Activated T-cell treated with anti-CD3 and anti-CD28 coated beads, Interleukin-2, amount 50 U/mL, for 4 hours (primary cell): ENCODE data around the gene CFAP92. TPM values are rescaled to one million over a fixed set of nuclear protein-coding genes. Genes with fewer than 3 reads are reported as not detected.

ENCODE experiments used
- ATAC-seq, 2 donors: fragments of 200-7000 bp; cut with Tn5 transposase; one replicate each; pipeline ENCODE4 v1.10.0; 2021
- DNase-seq: peaks from one replicate; pipeline ENCODE4 v3.0.0-alpha.2; 2020
- H3K27me3 Mint-ChIP-seq: one replicate; pipeline ENCODE4 v1.8.0; 2021; ENCODE audit warnings: low read depth, mixed read lengths
- H3K36me3 Mint-ChIP-seq: one replicate; pipeline ENCODE4 v1.8.0; 2022; ENCODE audit warnings: mixed read lengths; ENCODE audit not compliant: insufficient read depth
- H3K4me1 Mint-ChIP-seq: one replicate; pipeline ENCODE4 v1.8.0; 2021; ENCODE audit warnings: low read depth, mixed read lengths
- H3K4me3 Mint-ChIP-seq: one replicate; pipeline ENCODE4 v1.8.0; 2021; ENCODE audit warnings: mild to moderate bottlenecking, moderate library complexity, mixed read lengths
- H3K9me3 Mint-ChIP-seq: one replicate; pipeline ENCODE4 v1.8.0; 2021; ENCODE audit warnings: mixed read lengths
- total RNA-seq, 3 donors: library from RNA; stranded (reverse); gene quantifications; one replicate each; pipeline ENCODE4 v1.2.1, GENCODE V29; 2021

Gene CFAP92, protein sequence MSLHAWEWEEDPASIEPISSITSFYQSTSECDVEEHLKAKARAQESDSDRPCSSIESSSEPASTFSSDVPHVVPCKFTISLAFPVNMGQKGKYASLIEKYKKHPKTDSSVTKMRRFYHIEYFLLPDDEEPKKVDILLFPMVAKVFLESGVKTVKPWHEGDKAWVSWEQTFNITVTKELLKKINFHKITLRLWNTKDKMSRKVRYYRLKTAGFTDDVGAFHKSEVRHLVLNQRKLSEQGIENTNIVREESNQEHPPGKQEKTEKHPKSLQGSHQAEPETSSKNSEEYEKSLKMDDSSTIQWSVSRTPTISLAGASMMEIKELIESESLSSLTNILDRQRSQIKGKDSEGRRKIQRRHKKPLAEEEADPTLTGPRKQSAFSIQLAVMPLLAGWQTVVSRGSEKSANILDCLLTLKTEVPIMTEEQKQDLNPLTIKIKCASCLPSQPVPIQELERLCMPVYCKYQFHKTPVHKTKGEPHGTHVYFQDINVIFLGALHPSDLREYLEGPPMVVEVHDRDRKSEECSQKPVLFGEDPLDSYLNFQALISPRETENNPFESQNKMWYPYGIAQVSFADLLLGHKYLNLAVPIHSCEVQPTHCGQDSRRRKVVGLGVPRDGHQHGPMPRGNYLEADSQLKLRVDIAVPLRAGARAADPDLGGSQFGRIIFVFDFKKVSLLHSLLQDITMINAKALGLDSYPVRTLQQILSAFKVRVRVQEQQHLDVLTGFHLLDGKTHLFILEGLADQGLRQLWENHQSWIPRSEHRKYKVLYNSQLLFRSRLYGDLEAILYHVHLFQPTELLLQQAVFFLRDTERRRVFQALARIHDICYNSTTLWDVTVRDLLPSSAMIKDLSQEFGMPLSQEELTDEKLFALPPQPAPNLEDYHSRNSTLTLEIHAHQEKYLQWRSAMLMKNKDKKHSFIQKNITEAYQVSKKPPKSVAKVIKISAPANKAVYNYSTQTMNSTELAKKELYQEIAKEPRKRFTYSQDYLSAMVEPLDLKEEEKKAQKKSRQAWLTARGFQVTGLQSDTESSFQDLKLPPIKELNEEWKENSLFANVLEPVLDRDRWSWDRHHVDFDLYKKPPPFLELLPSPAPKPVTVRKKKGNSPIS
- under 1 TPM in 1 of 3 donors, not detected in 2; 0.18 TPM for total RNA-seq

DNA sequence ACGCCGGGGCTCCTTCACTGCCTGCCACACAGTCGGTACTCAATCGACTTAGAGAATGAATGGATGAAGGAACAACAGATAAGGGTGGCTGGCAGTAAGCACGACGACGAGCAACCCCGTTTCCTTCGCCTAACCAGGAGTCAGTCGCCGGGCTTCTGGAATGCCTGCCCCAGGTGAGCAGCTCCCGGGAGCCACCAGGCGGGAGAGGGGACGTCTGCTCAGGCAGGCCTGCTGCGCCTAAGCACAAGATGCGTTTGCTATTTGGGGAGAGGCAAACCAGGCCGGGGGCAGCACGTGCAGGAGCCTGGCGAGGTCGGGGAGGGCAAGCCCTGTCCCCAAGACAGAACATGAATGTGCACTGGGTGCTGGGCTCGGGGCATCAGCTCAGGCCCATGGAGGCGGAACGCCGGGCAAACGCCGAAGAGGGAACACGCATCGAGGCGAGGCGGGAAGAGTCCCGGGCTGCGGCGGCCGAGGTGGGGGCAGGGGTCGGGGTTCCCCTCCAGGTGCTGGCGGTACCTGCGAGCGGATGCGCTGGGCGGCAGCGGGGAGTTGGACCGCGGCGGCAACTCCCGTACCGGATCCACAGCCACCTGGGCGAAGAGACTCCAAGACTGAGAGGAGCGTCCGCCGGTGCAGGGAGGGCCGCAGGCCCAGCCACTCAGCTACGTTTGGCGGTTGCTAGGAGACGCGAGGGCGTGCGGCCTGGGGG, at the start of gene CFAP92:
Gene CFAP92, minus strand, starts transcription at position 616 of the 712 bp plus-strand sequence. CDS start 772 bp downstream, outside the sequence.
- peak; percentile 89 for DNase-seq
- Mint-ChIP-seq H3K4me1 (peaks cover 27% of the 10 kb centered on the region), H3K36me3 (no peaks in the 10 kb centered on the region), H3K4me3 (peak within 1 kb of the TSS; percentile 71), H3K9me3 (no peaks in the 10 kb centered on the region), H3K27me3 (no peaks in the 10 kb centered on the region)
- ATAC-seq = peak; percentile 98 to 99

DNA sequence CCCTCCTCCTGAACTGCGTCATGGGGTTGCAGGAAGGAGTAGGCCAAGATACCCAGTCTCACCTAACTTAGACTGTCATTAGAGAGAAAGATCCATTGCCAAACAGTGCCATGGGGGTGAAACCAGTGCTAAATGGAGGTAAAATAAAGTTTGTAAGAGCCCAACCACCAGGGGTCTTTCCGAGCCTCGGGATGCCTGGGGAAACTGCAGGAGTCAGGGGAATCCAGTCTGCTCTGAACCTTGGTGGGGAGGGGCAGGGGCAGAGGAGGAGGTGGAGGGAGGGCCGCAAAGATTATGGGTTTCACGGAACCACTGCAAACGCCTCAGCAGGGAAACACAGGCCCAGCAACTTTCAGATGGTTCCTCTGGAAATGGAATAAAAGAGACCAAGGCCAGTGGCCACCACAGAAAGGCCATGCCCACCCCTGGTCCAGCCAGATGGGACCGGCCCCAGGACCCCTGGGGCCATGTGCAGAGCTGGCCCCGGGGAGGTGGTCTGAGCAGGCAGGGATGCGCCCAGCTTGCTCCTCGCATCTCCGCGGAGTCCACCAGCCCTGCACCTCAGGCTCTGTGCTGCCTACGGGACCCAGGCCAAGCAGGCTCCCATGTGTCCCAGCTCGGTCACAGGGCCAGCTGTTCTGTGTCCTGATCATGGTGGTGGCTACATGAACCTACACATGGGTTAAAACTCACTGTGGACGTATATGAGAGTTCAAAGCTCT, 46.9 kb upstream of the CFAP92 start:
- ATAC-seq (no peak), DNase-seq (no peak)
- Mint-ChIP-seq H3K27me3 (peaks cover 13% of the 10 kb centered on the region), H3K36me3 (no peaks in the 10 kb centered on the region), H3K4me1 (peaks cover 4% of the 10 kb centered on the region), H3K4me3 (no peak overlapping the region), H3K9me3 (no peaks in the 10 kb centered on the region)

DNA sequence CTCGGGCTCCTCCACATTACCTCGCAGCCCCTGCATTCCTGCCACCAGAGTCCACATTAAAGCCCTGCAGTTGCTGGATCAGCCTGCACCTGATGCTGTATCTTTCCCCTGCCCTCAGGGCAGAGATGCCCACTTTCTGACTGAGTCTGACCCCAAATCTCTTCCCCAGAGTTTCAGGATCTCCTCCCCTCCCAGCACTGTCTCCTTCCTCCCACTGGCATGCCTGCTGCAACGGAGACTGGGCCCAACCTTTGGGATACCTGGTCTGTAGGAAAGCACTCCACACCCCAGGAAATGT, 46.1 kb upstream of the CFAP92 start:
- peaks cover 13% of the 10 kb centered on the region for H3K27me3 Mint-ChIP-seq
- H3K36me3 Mint-ChIP-seq = no peaks in the 10 kb centered on the region
- ATAC-seq = no peak
- no peak for DNase-seq
- peaks cover 12% of the 10 kb centered on the region for H3K4me1 Mint-ChIP-seq
- no peaks in the 10 kb centered on the region for H3K9me3 Mint-ChIP-seq
- H3K4me3 Mint-ChIP-seq = no peak overlapping the region

DNA sequence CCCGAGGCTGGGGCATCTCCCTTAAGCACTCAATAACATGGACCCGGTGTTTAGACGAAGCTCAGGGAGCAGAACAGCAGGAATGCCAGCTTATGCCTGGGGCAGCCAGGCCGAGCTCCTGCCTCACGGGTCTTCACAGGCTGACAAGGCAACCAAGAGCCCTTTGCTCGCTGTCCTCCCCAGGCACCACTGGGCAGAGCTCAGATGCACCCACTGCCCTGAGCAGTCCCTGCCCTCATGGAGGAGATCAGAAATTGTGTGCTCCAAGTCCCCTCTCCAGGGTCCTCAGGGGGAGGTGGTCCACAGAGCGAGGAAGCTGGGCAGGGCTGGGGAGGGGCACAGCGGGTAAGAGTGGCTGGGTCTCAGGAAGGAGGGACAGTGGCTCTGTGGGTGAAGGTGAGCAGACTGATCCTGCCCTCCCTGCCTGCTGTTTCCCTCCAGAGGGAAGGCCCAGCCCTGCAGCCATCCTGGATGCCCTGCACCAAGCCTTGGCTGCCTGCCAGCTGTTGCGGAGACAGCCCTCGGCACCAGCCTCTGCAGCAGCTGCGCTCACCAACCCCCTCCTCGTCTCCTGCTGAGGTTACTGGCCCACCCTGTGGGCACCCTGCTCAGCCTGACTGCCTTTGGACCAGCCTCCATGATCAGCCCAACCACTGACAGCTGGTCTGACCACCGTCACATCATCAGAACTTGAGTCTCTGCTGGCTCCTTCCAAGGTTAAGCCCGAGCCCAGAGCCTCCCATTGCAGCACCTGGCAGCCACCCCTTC, 45.6 kb upstream of the CFAP92 start:
- Mint-ChIP-seq H3K27me3 (peaks cover 9% of the 10 kb centered on the region), H3K4me1 (peaks cover 12% of the 10 kb centered on the region), H3K9me3 (no peaks in the 10 kb centered on the region), H3K36me3 (no peaks in the 10 kb centered on the region), H3K4me3 (no peak overlapping the region)
- no peak for ATAC-seq
- DNase-seq = no peak

DNA sequence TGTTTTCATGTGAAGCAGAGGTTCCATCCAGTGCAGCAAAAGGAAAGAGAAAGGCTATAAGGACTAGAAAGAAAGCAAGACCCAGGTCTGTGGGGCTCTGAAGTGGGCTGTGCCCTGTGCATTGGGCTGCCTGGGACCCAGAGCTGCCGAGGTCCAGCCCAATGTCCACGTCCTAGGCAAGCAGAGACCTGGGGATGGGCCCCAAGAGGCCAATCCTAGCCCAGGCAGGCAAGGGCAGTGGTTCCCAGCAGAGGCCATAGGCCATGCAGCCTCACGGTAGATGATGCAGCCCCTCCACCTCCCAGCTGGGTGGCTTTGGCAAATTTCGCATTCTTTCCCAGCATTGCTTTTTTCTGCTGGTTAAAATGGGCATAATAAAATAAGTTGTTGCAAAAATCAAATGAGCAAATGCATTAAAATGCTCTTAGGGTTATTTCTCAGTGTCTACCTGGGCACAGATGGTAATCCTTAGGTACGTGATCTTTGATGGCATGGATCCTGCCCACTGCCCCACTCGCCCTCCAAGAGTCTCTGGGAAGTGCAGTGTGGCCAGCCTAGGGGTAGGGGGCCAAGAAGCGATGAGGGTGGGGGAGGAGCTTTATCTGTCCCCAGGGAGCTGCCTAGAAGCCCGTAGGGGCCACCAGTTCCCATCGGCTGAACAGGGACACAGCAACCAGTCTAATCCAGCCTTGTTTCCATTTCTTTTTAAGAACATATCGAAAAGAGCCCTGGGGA, 44.4 kb upstream of the CFAP92 start:
- Mint-ChIP-seq H3K9me3 (no peaks in the 10 kb centered on the region), H3K4me3 (no peak overlapping the region), H3K36me3 (no peaks in the 10 kb centered on the region), H3K4me1 (peaks cover 12% of the 10 kb centered on the region), H3K27me3 (peaks cover 9% of the 10 kb centered on the region)
- DNase-seq = no peak
- no peak for ATAC-seq

DNA sequence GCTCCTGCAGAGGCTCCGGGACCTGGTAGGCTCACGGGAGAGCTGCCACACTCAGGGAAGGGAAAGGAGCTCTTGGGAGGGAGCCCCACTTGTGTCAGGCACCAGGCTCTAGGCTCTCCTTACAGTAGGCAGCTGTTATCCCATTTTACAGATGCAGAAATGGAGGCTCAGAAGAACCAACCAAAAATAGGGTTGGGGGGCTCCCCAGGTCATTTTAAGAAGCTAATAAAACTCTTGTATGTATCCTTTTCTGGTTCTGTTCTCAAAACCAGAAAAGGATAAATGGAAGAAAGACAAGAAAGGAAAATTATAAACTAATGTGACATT, 43.2 kb upstream of the CFAP92 start:
- DNase-seq (no peak), ATAC-seq (no peak)
- no peaks in the 10 kb centered on the region for H3K36me3 Mint-ChIP-seq
- H3K9me3 Mint-ChIP-seq = no peaks in the 10 kb centered on the region
- peaks cover 5% of the 10 kb centered on the region for H3K27me3 Mint-ChIP-seq
- H3K4me3 Mint-ChIP-seq = no peak overlapping the region
- peaks cover 12% of the 10 kb centered on the region for H3K4me1 Mint-ChIP-seq

DNA sequence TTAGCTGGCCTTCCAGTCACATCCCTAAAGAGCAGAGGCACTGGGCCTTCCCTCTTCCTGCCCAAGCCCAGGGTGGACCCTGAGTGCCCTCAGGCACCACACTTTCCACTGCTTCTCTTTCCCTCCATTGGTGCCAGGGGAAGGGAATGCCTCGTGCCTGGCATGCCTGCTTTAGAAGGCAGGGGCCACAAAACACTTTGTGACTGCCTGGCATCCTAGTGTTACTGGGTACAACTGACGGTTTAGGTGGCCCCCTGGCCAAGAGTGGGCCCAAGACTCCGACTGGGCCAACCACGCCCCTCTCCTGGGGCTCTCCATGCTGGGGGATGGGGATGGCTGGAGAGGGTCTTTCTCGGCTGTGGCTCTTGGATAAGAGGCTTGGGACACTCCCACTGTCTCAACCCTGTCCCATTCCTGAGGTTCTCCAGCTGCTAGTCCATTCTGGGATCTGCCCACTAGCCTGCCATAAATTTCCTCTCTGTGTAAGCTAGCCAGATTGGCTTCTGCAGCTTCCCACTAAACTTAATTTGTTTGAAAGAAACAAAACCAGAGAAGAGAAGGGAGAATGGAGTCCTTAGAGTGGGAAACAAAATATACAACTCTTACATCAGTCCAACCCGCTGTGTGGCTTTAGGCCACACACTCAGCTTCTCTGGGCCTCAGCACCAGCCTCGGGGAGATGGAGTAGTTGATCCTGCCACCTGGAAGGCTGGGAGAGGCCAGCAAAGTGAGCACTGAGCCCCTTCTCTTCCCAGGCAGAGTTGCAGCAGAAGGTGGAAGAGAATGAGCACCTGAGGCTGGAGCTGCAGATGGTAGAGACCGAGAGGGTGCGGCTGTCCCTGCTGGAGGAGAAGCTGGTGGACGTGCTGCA, 42.6 kb upstream of the CFAP92 start:
- no peak for DNase-seq
- H3K9me3 Mint-ChIP-seq = no peaks in the 10 kb centered on the region
- ATAC-seq = no peak
- no peaks in the 10 kb centered on the region for H3K36me3 Mint-ChIP-seq
- peaks cover 12% of the 10 kb centered on the region for H3K4me1 Mint-ChIP-seq
- H3K27me3 Mint-ChIP-seq = peaks cover 5% of the 10 kb centered on the region
- no peak overlapping the region for H3K4me3 Mint-ChIP-seq

DNA sequence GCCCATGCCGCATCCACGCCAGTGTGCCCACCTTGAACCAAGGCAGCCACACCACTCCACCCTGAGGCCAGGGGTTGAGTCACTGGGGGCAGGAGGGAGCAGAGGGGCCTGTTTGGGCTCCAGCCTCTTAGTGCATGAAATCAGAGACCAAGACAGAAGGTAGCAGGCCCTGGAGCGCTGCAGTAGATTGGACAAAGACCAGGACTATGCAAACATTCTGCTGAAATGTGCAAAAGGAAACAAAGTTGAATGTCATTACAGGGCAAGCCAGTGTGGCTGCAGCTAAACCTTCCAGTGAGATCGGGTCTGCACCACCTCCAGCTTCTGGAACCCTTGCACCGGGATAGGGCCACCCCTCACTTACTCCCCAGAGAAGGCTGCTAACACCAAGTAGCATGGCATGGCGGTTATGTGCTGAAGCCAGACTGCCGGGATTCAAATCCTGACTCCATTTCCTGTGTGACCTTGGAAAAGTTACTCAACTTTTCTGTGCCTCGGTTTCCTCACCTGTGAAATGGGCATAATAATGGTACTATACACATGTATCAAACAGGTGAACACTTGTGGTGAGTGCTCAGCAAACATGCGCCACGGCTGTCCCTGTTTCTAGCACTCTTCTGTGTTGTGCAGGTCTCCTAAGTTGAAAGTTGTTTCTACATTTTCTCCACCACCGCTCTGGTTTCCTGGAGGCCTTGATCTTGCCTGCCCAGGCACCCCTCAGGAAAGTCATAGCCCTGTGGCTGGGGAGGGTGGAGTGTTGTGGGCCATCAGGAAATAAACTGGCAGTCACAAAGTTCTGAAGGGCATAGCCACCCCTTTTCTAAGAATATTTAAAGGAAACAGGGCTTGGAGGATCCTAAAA, 41.7 kb upstream of the CFAP92 start:
- H3K4me3 Mint-ChIP-seq = no peak overlapping the region
- DNase-seq = no peak
- peaks cover 12% of the 10 kb centered on the region for H3K4me1 Mint-ChIP-seq
- no peak for ATAC-seq
- H3K9me3 Mint-ChIP-seq = no peaks in the 10 kb centered on the region
- no peaks in the 10 kb centered on the region for H3K36me3 Mint-ChIP-seq
- peaks cover 5% of the 10 kb centered on the region for H3K27me3 Mint-ChIP-seq

DNA sequence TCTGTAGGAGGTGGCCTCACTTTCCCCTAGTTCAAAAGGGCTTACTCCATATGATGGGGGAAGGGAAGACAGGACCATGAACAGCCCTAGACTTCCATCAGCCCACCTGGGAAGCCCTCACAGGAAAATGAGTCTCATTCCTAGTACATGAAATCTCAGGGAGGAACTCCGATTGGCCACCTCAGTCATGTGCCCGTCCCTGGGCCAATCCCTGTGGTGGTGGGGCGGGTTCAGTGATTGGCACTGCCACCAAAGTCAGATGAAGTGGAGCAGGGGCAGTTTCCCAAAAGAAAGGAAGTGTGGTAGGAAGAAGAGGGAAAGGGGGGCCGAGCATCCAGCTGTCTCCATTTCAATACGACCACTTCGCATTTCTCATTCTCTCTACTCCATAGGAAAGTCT, 40.8 kb upstream of the CFAP92 start:
- Mint-ChIP-seq H3K4me1 (peaks cover 10% of the 10 kb centered on the region), H3K36me3 (no peaks in the 10 kb centered on the region), H3K27me3 (peaks cover 5% of the 10 kb centered on the region), H3K4me3 (no peak overlapping the region), H3K9me3 (no peaks in the 10 kb centered on the region)
- DNase-seq (no peak), ATAC-seq (peak in 1 of 2 donors; percentile 57)

DNA sequence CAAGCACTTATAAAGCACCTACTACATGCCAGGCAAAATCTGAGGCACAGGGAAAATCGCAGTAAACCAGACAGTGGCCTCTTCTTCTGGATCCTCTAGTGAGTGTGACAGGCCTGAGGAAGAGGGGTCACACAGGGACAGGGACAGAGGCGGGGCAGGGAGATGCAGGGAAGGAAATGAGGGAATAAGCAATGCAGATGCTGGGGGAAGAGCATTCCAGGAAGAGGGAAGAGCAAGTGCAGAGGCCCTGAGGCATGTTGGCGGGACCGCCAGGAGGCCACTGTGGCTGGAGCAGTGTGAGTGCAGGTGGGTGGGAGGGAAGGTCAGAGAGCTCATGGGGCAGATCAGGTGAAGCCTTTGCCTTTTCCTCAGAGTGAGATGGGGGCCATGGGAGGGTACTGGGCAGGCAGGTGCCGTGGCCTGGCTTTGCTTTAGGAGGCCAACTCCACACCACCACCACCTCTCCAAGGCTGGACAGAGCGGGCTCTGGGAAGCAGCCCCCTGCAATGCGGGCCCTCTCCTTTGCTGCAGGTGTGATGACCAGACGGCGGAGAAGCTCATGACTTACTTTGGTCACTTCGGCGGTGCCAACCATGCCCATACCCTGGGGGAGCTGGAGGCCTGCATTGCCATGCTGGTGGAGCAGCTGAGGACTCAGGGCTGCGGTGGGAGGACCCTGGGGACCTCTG, 39.9 kb upstream of the CFAP92 start:
- Mint-ChIP-seq H3K36me3 (no peaks in the 10 kb centered on the region), H3K27me3 (peaks cover 4% of the 10 kb centered on the region), H3K9me3 (no peaks in the 10 kb centered on the region), H3K4me3 (no peak overlapping the region), H3K4me1 (peaks cover 10% of the 10 kb centered on the region)
- ATAC-seq (no peak), DNase-seq (no peak)

DNA sequence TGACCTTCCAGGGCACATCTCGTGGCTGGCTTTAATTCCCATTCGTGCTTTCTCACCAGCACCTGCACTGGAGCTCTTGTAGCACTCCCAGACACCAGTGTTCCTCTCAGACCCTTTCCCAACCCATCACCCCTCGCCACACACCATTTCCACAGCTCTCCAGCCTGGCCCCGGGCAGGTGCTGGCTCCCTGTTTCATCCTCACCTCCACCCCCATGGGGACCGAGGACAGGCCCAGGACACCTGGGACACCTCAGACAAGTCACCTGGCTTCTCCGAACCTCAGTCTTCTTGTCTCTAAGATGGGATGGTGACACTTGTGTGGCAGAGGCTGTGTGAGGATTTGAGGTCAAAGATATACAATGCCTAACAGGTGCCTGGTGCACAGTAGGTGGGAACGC, 39.3 kb upstream of the CFAP92 start:
- Mint-ChIP-seq H3K4me3 (no peak overlapping the region), H3K9me3 (no peaks in the 10 kb centered on the region)
- no peak for ATAC-seq

More for the DNA sequence above, 39.3 kb upstream of the CFAP92 start:
- Mint-ChIP-seq H3K27me3 (no peaks in the 10 kb centered on the region), H3K36me3 (no peaks in the 10 kb centered on the region), H3K4me1 (peaks cover 10% of the 10 kb centered on the region)
- DNase-seq = no peak
